ENCODE measurements around the gene DPP6. TPM values are rescaled to one million over a fixed set of nuclear protein-coding genes. Genes with fewer than 3 reads are reported as not detected.

The DPP6 gene
- total and polyA plus RNA-seq, 9 of the 15 experiments (the other 6 are each of a cell fraction or from before 2014, with no cell fraction given): not detected

- TF ChIP-seq, protein P1, sequence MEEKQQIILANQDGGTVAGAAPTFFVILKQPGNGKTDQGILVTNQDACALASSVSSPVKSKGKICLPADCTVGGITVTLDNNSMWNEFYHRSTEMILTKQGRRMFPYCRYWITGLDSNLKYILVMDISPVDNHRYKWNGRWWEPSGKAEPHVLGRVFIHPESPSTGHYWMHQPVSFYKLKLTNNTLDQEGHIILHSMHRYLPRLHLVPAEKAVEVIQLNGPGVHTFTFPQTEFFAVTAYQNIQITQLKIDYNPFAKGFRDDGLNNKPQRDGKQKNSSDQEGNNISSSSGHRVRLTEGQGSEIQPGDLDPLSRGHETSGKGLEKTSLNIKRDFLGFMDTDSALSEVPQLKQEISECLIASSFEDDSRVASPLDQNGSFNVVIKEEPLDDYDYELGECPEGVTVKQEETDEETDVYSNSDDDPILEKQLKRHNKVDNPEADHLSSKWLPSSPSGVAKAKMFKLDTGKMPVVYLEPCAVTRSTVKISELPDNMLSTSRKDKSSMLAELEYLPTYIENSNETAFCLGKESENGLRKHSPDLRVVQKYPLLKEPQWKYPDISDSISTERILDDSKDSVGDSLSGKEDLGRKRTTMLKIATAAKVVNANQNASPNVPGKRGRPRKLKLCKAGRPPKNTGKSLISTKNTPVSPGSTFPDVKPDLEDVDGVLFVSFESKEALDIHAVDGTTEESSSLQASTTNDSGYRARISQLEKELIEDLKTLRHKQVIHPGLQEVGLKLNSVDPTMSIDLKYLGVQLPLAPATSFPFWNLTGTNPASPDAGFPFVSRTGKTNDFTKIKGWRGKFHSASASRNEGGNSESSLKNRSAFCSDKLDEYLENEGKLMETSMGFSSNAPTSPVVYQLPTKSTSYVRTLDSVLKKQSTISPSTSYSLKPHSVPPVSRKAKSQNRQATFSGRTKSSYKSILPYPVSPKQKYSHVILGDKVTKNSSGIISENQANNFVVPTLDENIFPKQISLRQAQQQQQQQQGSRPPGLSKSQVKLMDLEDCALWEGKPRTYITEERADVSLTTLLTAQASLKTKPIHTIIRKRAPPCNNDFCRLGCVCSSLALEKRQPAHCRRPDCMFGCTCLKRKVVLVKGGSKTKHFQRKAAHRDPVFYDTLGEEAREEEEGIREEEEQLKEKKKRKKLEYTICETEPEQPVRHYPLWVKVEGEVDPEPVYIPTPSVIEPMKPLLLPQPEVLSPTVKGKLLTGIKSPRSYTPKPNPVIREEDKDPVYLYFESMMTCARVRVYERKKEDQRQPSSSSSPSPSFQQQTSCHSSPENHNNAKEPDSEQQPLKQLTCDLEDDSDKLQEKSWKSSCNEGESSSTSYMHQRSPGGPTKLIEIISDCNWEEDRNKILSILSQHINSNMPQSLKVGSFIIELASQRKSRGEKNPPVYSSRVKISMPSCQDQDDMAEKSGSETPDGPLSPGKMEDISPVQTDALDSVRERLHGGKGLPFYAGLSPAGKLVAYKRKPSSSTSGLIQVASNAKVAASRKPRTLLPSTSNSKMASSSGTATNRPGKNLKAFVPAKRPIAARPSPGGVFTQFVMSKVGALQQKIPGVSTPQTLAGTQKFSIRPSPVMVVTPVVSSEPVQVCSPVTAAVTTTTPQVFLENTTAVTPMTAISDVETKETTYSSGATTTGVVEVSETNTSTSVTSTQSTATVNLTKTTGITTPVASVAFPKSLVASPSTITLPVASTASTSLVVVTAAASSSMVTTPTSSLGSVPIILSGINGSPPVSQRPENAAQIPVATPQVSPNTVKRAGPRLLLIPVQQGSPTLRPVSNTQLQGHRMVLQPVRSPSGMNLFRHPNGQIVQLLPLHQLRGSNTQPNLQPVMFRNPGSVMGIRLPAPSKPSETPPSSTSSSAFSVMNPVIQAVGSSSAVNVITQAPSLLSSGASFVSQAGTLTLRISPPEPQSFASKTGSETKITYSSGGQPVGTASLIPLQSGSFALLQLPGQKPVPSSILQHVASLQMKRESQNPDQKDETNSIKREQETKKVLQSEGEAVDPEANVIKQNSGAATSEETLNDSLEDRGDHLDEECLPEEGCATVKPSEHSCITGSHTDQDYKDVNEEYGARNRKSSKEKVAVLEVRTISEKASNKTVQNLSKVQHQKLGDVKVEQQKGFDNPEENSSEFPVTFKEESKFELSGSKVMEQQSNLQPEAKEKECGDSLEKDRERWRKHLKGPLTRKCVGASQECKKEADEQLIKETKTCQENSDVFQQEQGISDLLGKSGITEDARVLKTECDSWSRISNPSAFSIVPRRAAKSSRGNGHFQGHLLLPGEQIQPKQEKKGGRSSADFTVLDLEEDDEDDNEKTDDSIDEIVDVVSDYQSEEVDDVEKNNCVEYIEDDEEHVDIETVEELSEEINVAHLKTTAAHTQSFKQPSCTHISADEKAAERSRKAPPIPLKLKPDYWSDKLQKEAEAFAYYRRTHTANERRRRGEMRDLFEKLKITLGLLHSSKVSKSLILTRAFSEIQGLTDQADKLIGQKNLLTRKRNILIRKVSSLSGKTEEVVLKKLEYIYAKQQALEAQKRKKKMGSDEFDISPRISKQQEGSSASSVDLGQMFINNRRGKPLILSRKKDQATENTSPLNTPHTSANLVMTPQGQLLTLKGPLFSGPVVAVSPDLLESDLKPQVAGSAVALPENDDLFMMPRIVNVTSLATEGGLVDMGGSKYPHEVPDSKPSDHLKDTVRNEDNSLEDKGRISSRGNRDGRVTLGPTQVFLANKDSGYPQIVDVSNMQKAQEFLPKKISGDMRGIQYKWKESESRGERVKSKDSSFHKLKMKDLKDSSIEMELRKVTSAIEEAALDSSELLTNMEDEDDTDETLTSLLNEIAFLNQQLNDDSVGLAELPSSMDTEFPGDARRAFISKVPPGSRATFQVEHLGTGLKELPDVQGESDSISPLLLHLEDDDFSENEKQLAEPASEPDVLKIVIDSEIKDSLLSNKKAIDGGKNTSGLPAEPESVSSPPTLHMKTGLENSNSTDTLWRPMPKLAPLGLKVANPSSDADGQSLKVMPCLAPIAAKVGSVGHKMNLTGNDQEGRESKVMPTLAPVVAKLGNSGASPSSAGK (IDR thresholded peaks at IDR 0.05): no peak; the same call in none of the 2 replicates
- TF ChIP-seq GTF2B (IDR thresholded peaks at IDR 0.05; ENCODE audit: extremely low read depth, insufficient read length): no peak
- TF ChIP-seq SMAD3 (CRISPR knock-in tag; conservative IDR thresholded peaks at IDR 0.05): 0 out of 2 replicates have a peak, but pooled peaks have one; percentile 33
- TF ChIP-seq FOSL1 (tag; conservative IDR thresholded peaks at IDR 0.05): 0 out of 2 replicates have a peak, but pooled peaks have one; percentile 10
- no peak for TF ChIP-seq XRCC3 (IDR thresholded peaks at IDR 0.05)
- TF ChIP-seq NCOR1 (IDR thresholded peaks at IDR 0.05): no peak
- no peak for TF ChIP-seq ETV5 (CRISPR knock-in tag; IDR thresholded peaks at IDR 0.05; ENCODE audit: low read depth)
- peak; percentile 65; the same call in 1 of the 2 replicates for TF ChIP-seq ZEB2 (IDR thresholded peaks at IDR 0.05)
- 0 out of 2 replicates have a peak, but pooled peaks have one; percentile 52 for TF ChIP-seq FOXJ2 (tag; IDR thresholded peaks at IDR 0.05)
- TF ChIP-seq SP2 (IDR thresholded peaks at IDR 0.05; ENCODE audit: extremely low read depth, low read depth, low read length, poor library complexity, severe bottlenecking): no peak
- TF ChIP-seq TAF7 (tag; IDR thresholded peaks at IDR 0.05): peak; percentile 79
- TF ChIP-seq ZNF217 (CRISPR knock-in tag; IDR thresholded peaks at IDR 0.05): no peak
- no peak for TF ChIP-seq RNF2 (IDR thresholded peaks at IDR 0.05)
- TF ChIP-seq ZNF444 (CRISPR knock-in tag; IDR thresholded peaks at IDR 0.05): 0 out of 2 replicates have a peak, but pooled peaks have one; percentile 13
- TF ChIP-seq MAX (CRISPR knock-in tag; IDR thresholded peaks at IDR 0.05): no peak
- no peak for TF ChIP-seq POLR3A (IDR thresholded peaks at IDR 0.05; ENCODE audit: borderline replicate concordance, extremely low read depth, insufficient read depth, insufficient read length)
These were observed 876.2 kb downstream of the DPP6 start (continued) for GRCh38 chr7:154928136-154929005.
